ENCODE measurements around the gene XRCC5.

- TF ChIP-seq CTCF (IDR thresholded peaks at IDR 0.05; ENCODE audit: control extremely low read depth in 1 of 3, insufficient read depth in 1 of 3, low read depth in 1 of 3, low read length in 3 of 3) (no peak), POLR2A (IDR thresholded peaks at IDR 0.05; ENCODE audit: control extremely low read depth in 1 of 2, low read depth in 2 of 2, low read length in 2 of 2) (no peak), MAFK (IDR thresholded peaks at IDR 0.05; ENCODE audit: low read depth, low read length) (no peak), NRF1 (IDR thresholded peaks at IDR 0.05; ENCODE audit: low read depth, low read length) (no peak), EZH2 (IDR thresholded peaks at IDR 0.05; ENCODE audit: low read depth, low read length, severe bottlenecking) (no peak), POLR2AphosphoS5 (IDR thresholded peaks at IDR 0.05; ENCODE audit: low read depth, low read length) (no peak), RAD21 (IDR thresholded peaks at IDR 0.05 in 1 of 2, conservative IDR thresholded peaks at IDR 0.05 in 1 of 2; ENCODE audit: low read depth in 2 of 2, low read length in 2 of 2) (no peak), BACH1 (IDR thresholded peaks at IDR 0.05; ENCODE audit: low read length) (no peak), RFX5 (IDR thresholded peaks at IDR 0.05; ENCODE audit: borderline replicate concordance, low read depth, low read length) (no peak), CHD7 (IDR thresholded peaks at IDR 0.05; ENCODE audit: insufficient replicate concordance, low read length) (no peak)
Measured at GRCh38 chr2:216101109-216101508, 8.0 kb upstream of the XRCC5 start.

Measured in H1 (cell line).